NCI-H2081 treated with DMSO at 0.1 percent for 48 hours (cell line): ENCODE measurements around the gene NBEAL2.
"Not testable (repeated sequence)": the region's sequence is repeated elsewhere in the genome, so short reads cannot be mapped to it uniquely, and the experiment has no call there.

Source experiments
- DNase-seq: peaks from one replicate; lab custom pipeline; 2025; lab: John Stamatoyannopoulos, UW

NBEAL2 gene

GRCh38 chr3:47012342-47013230, 33.1 kb downstream of the NBEAL2 start:
- no peak for DNase-seq

DNA sequence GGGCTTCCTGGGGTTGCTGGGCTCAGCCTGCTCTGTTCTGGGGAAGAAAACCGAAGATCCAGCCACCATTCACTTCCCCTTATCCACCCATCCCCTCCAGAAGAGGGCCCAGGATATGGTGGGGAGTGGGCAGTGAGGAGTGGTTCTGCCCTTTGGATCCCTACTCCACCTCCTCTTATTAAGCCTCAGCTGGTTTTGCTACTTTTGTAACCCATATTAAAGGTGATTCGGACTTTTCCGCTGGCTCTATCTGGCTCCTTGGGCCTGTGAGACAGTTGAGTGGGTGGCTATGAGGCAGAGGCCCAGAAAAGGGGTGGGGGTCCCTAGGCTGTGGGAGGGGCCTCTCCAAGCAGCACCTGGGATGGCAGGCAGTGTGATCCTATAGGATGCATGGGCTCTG, 33.8 kb downstream of the NBEAL2 start:
- no peak for DNase-seq

DNA sequence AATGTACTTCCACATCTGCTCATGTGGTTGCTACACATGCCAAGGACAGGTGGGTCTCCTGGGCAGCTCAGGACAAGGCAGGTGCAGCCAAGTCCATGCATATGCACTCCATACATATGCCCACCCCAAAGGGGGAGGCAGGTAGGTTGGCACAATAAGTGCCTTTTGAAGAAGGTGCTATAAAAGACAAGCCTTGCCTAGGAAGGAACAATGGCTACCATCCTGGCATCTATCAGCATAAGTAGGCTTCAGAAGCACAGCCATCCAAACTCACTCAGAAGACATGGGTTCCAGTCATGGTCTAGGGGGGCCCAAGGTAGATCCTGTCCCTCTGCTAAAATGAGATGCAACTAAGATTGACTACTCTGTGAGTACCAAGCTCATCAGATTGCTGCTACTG, 34.6 kb downstream of the NBEAL2 start:
- no peak for DNase-seq

- DNase-seq, result no peak
These were observed 35.7 kb downstream of the NBEAL2 start for GRCh38 chr3:47015151-47015550.

DNA sequence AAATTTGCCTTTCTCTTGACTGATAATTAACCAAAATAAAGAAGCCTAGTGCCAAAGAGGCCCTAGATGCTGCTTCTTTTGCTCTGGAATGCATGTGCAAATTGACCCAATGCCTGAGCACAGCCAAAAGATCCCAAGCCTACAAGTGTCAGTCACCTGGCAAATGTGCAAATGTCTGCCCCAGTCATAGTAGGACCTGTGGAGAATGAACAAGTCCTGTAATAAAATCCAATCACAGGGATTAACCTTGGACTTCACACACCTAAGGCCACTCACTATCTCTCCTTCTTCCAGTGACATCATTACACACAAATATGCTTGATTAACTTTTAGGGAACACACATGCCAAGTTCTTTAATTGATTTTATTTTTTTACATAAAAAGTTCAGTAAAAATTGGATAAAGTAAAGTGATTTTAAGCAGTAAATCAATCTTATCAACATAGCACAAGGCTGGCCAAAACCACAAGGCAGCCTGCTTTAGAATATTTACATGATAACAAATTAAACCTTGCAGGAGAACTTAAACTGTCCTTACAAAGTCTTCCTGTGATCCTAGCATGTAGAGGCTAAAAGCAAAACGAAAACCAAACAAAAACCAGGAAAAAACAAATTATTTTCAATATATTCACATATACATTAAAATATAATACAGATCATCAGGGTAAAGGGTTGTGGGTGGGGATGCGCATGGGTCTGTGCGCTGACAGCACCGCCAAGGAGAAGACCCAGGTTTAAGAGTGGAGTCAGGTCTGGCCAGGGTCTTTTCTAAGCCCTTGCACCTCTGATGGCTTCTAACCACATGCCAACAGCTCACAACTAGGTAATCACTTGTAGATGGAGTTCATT, 36.8 kb downstream of the NBEAL2 start:
- DNase-seq, result no peak

- DNase-seq, result no peak
These were observed 37.5 kb downstream of the NBEAL2 start for GRCh38 chr3:47016934-47017435.

GRCh38 chr3:47017504-47018268, 38.2 kb downstream of the NBEAL2 start:
- DNase-seq, result no peak

DNA sequence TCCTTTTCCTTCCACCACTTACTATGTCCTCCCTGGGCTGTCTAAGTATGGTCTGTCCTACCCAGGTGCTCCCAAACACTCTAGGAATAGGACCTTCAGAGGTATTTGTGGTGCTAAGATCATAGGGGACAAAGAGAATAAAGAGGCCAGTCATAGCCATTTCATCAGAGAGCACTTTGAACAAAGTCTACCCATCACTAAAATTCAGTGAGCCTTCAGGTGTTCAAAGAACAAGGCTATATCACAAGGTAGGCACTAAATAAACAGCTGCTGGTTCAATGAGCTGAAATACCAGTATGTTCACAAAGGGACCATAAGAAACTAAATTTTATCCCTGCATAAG, 38.8 kb downstream of the NBEAL2 start:
- no peak for DNase-seq

DNA sequence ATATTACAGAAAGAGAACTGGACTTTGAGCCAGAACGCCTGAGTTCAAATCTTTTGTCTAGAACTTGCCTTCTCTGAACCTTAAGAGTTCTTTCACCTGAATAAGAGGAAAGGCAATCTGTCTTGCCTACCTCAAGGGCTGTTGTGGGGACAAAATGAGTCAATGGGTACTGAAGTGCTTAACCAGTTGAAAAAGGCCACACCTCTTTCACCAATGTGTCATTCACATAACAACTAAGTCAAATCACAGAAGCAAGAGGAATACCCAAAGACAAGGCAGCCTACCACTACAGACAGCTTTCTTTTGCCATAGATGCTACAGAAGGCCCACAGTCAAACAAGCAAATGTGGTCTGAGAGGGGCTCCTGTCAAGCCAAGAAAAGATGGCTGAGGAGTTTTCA, 39.7 kb downstream of the NBEAL2 start:
- no peak for DNase-seq

DNA sequence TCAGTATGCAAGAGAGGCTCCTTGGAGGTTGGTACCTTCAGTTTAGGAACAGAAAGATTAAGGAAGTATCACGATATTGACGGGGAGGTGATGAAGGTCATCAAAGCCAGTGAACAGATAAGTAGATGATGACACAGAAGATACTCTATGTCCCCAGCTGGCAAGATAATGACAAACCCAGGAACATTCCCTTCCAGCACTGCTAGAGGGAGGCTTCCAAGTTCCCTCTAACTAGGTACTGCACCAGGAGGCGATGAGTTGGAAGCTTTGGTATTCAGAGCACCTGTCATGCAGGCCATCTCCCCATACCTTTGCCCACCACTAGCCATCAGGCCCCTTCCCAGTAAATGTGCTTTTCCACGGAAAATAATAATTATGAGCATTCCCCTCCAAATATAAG, 40.8 kb downstream of the NBEAL2 start:
- DNase-seq, result no peak

- DNase-seq, result no peak
These were observed 43.2 kb downstream of the NBEAL2 start for GRCh38 chr3:47022641-47023071.

DNA sequence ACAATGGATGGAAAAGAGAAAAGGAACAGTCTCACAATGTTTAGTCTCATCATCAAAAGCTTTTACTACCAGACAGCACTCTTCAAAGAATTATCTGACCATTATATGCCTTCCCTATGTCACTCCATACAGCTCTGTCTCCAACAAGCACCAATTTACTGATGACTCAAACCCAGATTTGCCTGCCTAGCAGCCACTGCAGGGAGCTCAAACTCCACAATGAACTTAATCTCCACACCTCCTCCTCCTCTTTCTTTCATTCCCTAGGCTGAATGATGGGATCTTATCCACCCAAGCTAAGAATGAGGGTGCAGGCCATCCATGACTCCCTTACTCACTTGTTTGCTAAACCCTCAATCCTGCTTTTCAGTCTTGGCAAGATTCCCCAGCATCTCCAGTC, 45.5 kb downstream of the NBEAL2 start:
- DNase-seq, result no peak

DNA sequence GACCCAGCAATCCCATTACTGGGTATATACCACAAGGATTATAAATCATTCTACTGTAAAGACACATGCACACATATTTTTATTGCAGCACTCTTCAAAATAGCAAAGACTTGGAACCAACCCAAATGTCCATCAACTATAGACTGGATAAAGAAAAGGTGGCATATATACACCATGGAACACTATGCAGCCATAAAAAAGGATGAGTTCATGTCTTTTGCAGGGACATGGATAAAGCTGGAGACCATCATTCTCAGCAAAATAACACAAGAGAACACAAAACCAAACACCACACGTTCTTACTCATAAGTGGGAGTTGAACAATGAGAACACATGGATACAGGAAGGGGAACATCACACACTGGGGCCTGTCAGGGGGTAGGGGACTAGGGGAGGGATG, 47.0 kb downstream of the NBEAL2 start:
- DNase-seq, result not testable (repeated sequence)

GRCh38 chr3:47028146-47028545, 48.7 kb downstream of the NBEAL2 start:
- DNase-seq, result no peak

- DNase-seq, result no peak
These were observed 49.2 kb downstream of the NBEAL2 start for GRCh38 chr3:47028667-47029066.

- DNase-seq, result not testable (repeated sequence)
These were observed 51.6 kb downstream of the NBEAL2 start for GRCh38 chr3:47031041-47031440.

DNA sequence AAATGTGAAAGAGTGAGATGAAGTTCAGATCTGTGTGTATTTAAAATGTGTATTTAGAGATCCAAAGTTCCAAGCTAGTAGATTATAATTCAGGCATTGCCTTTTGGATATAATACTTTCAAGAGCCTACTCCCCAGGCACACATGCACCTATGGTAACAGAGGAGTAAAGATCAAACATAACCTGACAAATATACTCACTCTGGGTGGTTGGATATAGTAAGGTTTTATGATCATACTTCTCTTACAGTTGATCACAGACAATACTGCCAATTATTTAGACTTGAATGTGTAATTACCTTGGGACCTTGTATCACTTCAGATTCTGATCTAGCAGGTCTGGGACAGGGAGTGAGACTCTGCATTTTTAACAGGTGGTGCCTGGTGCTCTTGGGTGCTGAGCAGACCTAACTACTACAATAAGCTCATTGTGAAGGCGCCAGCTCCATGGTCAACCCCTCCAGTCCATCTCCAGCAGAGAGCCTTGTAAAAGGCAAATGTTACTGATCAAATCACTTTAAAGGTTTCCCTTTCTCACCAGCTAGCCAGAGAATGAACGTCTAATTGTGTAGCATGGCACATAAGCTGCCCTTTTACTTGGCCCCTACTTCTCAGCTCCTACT, 55.5 kb downstream of the NBEAL2 start:
- DNase-seq, result no peak

DNA sequence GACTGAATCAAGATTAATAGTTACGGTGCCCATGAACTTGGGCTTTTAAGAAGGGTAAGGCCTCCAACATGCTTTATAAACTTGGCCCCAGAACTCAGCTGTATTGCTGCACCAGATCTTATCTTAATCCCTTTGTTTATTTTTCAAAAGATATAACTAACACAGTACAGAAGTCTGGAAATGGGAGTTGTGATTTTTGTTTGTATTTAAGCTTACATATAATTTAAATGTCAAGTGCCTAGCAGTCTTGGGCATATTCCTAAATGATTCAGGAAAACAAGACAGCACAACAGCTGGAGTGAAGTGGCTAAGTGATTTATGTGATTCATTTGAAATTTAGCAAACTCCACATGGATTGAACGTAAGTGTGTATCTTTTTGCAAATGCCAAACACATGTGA, 56.2 kb downstream of the NBEAL2 start:
- DNase-seq, result no peak

DNA sequence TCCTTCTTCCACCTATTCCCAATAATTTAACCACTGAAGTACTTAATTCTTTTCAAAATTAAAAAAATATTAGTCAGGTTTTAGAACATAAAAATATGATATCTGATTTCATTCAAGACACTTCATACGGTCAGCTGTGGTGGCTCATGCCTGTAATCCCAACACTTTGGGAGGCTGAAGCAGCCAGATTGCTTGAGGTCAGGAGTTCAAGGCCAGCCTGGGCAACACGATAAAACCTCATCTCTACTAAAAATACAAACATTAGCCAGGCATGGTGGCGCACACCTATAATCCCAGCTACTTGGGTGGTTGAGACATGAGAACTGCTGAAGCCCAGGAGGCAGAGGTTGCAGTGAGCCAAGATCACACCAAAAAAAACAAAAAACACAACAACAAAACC, 56.7 kb downstream of the NBEAL2 start:
- no peak for DNase-seq

DNA sequence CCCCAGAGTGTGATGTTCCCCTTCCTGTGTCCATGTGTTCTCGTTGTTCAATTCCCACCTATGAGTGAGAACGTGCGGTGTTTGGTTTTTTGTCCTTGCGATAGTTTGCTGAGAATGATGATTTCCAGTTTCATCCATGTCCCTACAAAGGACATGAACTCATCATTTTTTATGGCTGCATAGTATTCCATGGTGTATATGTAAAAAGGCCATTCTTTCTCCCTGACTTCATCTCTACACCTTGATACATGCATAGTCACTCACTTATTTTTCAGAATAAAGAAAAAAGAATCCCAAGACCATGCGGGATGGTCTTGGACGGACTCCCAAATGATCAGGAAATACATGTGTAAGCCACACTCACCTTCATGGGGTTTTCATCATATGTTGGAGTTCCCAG, 57.8 kb downstream of the NBEAL2 start:
- DNase-seq, result not testable (repeated sequence)

- no peak for DNase-seq
These were observed 61.6 kb downstream of the NBEAL2 start for GRCh38 chr3:47041114-47041513.
